SK-N-SH (cell line): Measurements from ENCODE around the gene AHR. TPM values are rescaled to one million over a fixed set of nuclear protein-coding genes. Genes with fewer than 3 reads are reported as not detected.

ENCODE experiments used
- CTCF ChIA-PET: fragments of 300-600, 350-600 bp; formaldehyde crosslinking; extraction: SDS; loops from one replicate; lab custom pipeline; 2021; lab: Yijun Ruan, JAX
- POLR2A ChIA-PET: fragments of 350-600 bp; sonication (Branson Sonifier 250); formaldehyde crosslinking; extraction: SDS; loops from one replicate; lab custom pipeline; 2020; ENCODE audit warnings: antibody characterized with exemption, inconsistent platforms; lab: Yijun Ruan, JAX
- DNase-seq: peaks from one replicate; pipeline ENCODE4 v3.0.0; 2012
- H2AFZ ChIP-seq: fragments of 200-600 bp; sonication (generic); 2 replicates; pipeline ENCODE4 v1.8.1; 2016; ENCODE audit warnings: antibody characterized with exemption, mild to moderate bottlenecking, low read depth
- H3F3A ChIP-seq: fragments of 200-600 bp; sonication (generic); replicated peaks from 2 replicates; pipeline ENCODE3; 2016; ENCODE audit warnings: antibody characterized with exemption, mild to moderate bottlenecking; ENCODE audit not compliant: insufficient read depth
- H3K27ac ChIP-seq, 2 experiments: fragments of 200-500 bp in 1 of 2; fragments of 200-600 bp in 1 of 2; sonication (Bioruptor generic) in 1 of 2; sonication (generic), shearing (Covaris generic) in 1 of 2; 2 replicates each; pipeline versions ENCODE4 v1.5.1 to v1.6.1; 2014 to 2016; ENCODE audit warnings: low read depth in 2 of 2, inconsistent platforms in 1 of 2, low read length in 1 of 2, mild to moderate bottlenecking in 1 of 2, mixed read lengths in 1 of 2
- H3K27me3 ChIP-seq: fragments of 200-600 bp; sonication (generic), shearing (Covaris generic); 2 replicates; pipeline ENCODE4 v1.6.1; 2016; ENCODE audit warnings: mixed run types; ENCODE audit not compliant: insufficient read depth
- H3K36me3 ChIP-seq, 2 experiments: fragments of 200-500 bp in 1 of 2; fragments of 200-600 bp in 1 of 2; sonication (Bioruptor generic) in 1 of 2; sonication (generic) in 1 of 2; replicated peaks in 1 of 2; 2 replicates each; pipeline versions ENCODE3 to v1.5.1; 2014 to 2016; ENCODE audit warnings: low read length in 1 of 2, mild to moderate bottlenecking in 1 of 2; ENCODE audit not compliant: insufficient read depth in 2 of 2, control insufficient read depth in 1 of 2
- H3K4me1 ChIP-seq, 2 experiments: fragments of 200-500 bp in 1 of 2; fragments of 200-600 bp in 1 of 2; sonication (Bioruptor generic) in 1 of 2; sonication (generic), shearing (Covaris generic) in 1 of 2; 2 replicates each; pipeline versions ENCODE4 v1.5.1 to v1.6.1; 2014 to 2016; ENCODE audit warnings: low read depth in 1 of 2, low read length in 1 of 2, mixed run types in 1 of 2; ENCODE audit not compliant: insufficient read depth in 2 of 2, control insufficient read depth in 1 of 2
- H3K4me2 ChIP-seq: fragments of 200-600 bp; sonication (generic), shearing (Covaris generic); 2 replicates; pipeline ENCODE4 v1.6.1; 2017; ENCODE audit warnings: mixed run types
- H3K4me3 ChIP-seq, 2 experiments: fragments of 200-500 bp in 1 of 2; fragments of 200-600 bp in 1 of 2; sonication (Bioruptor generic) in 1 of 2; sonication (generic), shearing (Covaris generic) in 1 of 2; 2 replicates each; pipeline versions ENCODE4 v1.5.1 to v1.8.1; 2014 to 2016; ENCODE audit warnings: low read depth in 2 of 2, inconsistent platforms in 1 of 2, low read length in 1 of 2, mild to moderate bottlenecking in 1 of 2, mixed read lengths in 1 of 2, moderate library complexity in 1 of 2
- H3K79me2 ChIP-seq: fragments of 200-600 bp; sonication (generic); 2 replicates; pipeline ENCODE4 v1.8.1; 2017; ENCODE audit warnings: mild to moderate bottlenecking; ENCODE audit not compliant: insufficient read depth
- H3K9ac ChIP-seq: fragments of 200-600 bp; sonication (generic); 2 replicates; pipeline ENCODE4 v1.6.1; 2017; ENCODE audit warnings: mixed run types
- H3K9me2 ChIP-seq: fragments of 200-600 bp; sonication (generic); 2 replicates; pipeline ENCODE4 v1.6.1; 2017; ENCODE audit warnings: mixed run types
- H3K9me3 ChIP-seq: fragments of 200-600 bp; sonication (generic); 2 replicates; pipeline ENCODE4 v1.6.1; 2017; ENCODE audit warnings: mixed run types, mild to moderate bottlenecking, moderate library complexity
- H4K20me1 ChIP-seq: fragments of 200-600 bp; sonication (generic); 2 replicates; pipeline ENCODE4 v1.6.1; 2017; ENCODE audit warnings: mild to moderate bottlenecking, mixed run types; ENCODE audit not compliant: insufficient read depth
- EP300 ChIP-seq, 2 experiments: IDR thresholded peaks; 2 replicates each; pipeline versions ENCODE4 v1.4.0 to v1.6.1; 2012; ENCODE audit warnings: borderline replicate concordance in 1 of 2, low read depth in 1 of 2, low read length in 1 of 2
- EZH2phosphoT487 ChIP-seq: fragments of 200-600 bp; sonication (generic); IDR thresholded peaks from 2 replicates; pipeline ENCODE4 v1.6.1; 2017; ENCODE audit warnings: low read depth, mixed run types, mild to moderate bottlenecking, antibody characterized with exemption, moderate library complexity, borderline replicate concordance
- FOXJ3 ChIP-seq: sonication (generic); formaldehyde crosslinking; IDR thresholded peaks from 2 replicates; pipeline ENCODE4 v1.5.1; 2020; ENCODE audit warnings: mild to moderate bottlenecking, missing genetic modification reagents
- FOXM1 ChIP-seq: IDR thresholded peaks from 2 replicates; pipeline ENCODE4 v1.4.0; 2012; ENCODE audit warnings: low read depth, mild to moderate bottlenecking
- GABPA ChIP-seq: IDR thresholded peaks from 2 replicates; pipeline ENCODE4 v1.4.0; 2012; ENCODE audit warnings: low read depth, mild to moderate bottlenecking
- GATA2 ChIP-seq: sonication (generic); formaldehyde crosslinking; IDR thresholded peaks from 2 replicates; pipeline ENCODE4 v1.5.0; 2020; ENCODE audit warnings: mild to moderate bottlenecking, missing genetic modification reagents
- JUND ChIP-seq: IDR thresholded peaks from 2 replicates; pipeline ENCODE4 v1.4.0; 2012
- RFX5 ChIP-seq: IDR thresholded peaks from 2 replicates; pipeline ENCODE4 v1.6.1; 2012; ENCODE audit warnings: mild to moderate bottlenecking, improper control_type of control experiment, low read length
- RXRA ChIP-seq: IDR thresholded peaks from 2 replicates; pipeline ENCODE4 v1.4.0; 2012; ENCODE audit warnings: low read depth, mild to moderate bottlenecking, borderline replicate concordance
- SMC3 ChIP-seq: IDR thresholded peaks from 2 replicates; pipeline ENCODE4 v1.6.1; 2012; ENCODE audit warnings: low read depth, low read length, improper control_type of control experiment
- TAF1 ChIP-seq: IDR thresholded peaks from 2 replicates; pipeline ENCODE4 v1.6.1; 2012; ENCODE audit warnings: low read depth, mild to moderate bottlenecking, low read length, moderate library complexity, borderline replicate concordance
- TCF12 ChIP-seq: IDR thresholded peaks from 2 replicates; pipeline ENCODE4 v1.4.0; 2012
- TEAD4 ChIP-seq: IDR thresholded peaks from 2 replicates; pipeline ENCODE4 v1.4.0; 2012; ENCODE audit warnings: mild to moderate bottlenecking, borderline replicate concordance; ENCODE audit not compliant: insufficient read depth
- YY1 ChIP-seq: IDR thresholded peaks from 2 replicates; pipeline ENCODE4 v1.4.0; 2012; ENCODE audit warnings: low read depth, mild to moderate bottlenecking
- WGBS: methylation state at CpG from one replicate; pipeline ENCODE4 v1.1.6; 2017; ENCODE audit warnings: low lambda C conversion rate; 5-methylcytosine and 5-hydroxymethylcytosine counted together
- polyA plus RNA-seq, 3 experiments: library from polyadenylated mRNA; depleted of rRNA; stranded (reverse); fragments of >200 nt; gene quantifications; 2 replicates each; pipeline ENCODE4 v1.2.3, GENCODE V29; 2012
- TF ChIP-seq, protein P1 (sequence below): fragments of 200-600 bp; sonication (generic); IDR thresholded peaks from 2 replicates; pipeline ENCODE4 v1.6.1; 2017; ENCODE audit warnings: antibody characterized with exemption, mild to moderate bottlenecking, moderate library complexity
- TF ChIP-seq, protein P2 (sequence below): IDR thresholded peaks from 2 replicates; pipeline ENCODE4 v1.6.1; 2012; ENCODE audit warnings: mild to moderate bottlenecking, low read depth, low read length, moderate library complexity
- TF ChIP-seq, protein P3 (sequence below): IDR thresholded peaks from 2 replicates; pipeline ENCODE4 v1.4.0; 2012; ENCODE audit warnings: low read depth, borderline replicate concordance

AHR gene
- polyA plus RNA-seq, 1 of the 3 experiments (the other 2 are of a cell fraction): not detected

DNA sequence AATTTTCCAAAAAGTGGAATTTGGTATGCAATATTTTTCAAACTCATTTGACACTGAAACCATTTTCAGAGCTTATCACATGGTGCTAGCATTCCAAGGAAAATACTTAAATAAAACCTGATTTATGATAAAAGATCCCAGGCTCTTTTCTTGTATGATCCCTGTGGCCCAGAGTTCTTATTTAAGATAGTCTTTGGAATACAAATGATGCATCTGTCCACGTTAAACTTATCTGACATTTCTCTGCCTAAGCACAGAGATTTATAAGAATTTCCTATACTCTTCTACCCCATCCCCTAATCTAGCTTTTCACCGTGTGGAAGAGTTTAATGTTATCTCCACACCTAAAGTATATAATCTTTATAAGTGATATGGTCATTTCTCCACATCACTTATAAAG, 66.2 kb downstream of the AHR start:
- no peak overlapping the region for H3K9ac ChIP-seq
- no peak overlapping the region for H3K27ac ChIP-seq
- H2AFZ ChIP-seq: no peak overlapping the region
- no peaks in the 10 kb centered on the region for H3F3A ChIP-seq
- TF ChIP-seq GATA2 (CRISPR knock-in tag) (no peak), GABPA (no peak), YY1 (no peak), EP300 (IDR thresholded peaks at IDR 0.05; ENCODE audit: borderline replicate concordance in 1 of 2, low read depth in 1 of 2, low read length in 1 of 2) (no peak), SMC3 (no peak), RFX5 (no peak), TEAD4 (no peak), FOXJ3 (no peak), TCF12 (no peak), EZH2phosphoT487 (no peak), RXRA (no peak), TAF1 (no peak), JUND (no peak), FOXM1 (no peak)
- TF ChIP-seq, protein P1, sequence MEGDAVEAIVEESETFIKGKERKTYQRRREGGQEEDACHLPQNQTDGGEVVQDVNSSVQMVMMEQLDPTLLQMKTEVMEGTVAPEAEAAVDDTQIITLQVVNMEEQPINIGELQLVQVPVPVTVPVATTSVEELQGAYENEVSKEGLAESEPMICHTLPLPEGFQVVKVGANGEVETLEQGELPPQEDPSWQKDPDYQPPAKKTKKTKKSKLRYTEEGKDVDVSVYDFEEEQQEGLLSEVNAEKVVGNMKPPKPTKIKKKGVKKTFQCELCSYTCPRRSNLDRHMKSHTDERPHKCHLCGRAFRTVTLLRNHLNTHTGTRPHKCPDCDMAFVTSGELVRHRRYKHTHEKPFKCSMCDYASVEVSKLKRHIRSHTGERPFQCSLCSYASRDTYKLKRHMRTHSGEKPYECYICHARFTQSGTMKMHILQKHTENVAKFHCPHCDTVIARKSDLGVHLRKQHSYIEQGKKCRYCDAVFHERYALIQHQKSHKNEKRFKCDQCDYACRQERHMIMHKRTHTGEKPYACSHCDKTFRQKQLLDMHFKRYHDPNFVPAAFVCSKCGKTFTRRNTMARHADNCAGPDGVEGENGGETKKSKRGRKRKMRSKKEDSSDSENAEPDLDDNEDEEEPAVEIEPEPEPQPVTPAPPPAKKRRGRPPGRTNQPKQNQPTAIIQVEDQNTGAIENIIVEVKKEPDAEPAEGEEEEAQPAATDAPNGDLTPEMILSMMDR: no peak
- TF ChIP-seq, protein P2, sequence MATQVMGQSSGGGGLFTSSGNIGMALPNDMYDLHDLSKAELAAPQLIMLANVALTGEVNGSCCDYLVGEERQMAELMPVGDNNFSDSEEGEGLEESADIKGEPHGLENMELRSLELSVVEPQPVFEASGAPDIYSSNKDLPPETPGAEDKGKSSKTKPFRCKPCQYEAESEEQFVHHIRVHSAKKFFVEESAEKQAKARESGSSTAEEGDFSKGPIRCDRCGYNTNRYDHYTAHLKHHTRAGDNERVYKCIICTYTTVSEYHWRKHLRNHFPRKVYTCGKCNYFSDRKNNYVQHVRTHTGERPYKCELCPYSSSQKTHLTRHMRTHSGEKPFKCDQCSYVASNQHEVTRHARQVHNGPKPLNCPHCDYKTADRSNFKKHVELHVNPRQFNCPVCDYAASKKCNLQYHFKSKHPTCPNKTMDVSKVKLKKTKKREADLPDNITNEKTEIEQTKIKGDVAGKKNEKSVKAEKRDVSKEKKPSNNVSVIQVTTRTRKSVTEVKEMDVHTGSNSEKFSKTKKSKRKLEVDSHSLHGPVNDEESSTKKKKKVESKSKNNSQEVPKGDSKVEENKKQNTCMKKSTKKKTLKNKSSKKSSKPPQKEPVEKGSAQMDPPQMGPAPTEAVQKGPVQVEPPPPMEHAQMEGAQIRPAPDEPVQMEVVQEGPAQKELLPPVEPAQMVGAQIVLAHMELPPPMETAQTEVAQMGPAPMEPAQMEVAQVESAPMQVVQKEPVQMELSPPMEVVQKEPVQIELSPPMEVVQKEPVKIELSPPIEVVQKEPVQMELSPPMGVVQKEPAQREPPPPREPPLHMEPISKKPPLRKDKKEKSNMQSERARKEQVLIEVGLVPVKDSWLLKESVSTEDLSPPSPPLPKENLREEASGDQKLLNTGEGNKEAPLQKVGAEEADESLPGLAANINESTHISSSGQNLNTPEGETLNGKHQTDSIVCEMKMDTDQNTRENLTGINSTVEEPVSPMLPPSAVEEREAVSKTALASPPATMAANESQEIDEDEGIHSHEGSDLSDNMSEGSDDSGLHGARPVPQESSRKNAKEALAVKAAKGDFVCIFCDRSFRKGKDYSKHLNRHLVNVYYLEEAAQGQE: no peak
- TF ChIP-seq, protein P3, sequence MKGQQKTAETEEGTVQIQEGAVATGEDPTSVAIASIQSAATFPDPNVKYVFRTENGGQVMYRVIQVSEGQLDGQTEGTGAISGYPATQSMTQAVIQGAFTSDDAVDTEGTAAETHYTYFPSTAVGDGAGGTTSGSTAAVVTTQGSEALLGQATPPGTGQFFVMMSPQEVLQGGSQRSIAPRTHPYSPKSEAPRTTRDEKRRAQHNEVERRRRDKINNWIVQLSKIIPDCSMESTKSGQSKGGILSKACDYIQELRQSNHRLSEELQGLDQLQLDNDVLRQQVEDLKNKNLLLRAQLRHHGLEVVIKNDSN: no peak
- TF ChIP-seq, all 33 proteins: peak for 0
- WGBS: 10% methylated on average over 2 of the region's 2 CpGs
- Histone ChIP-seq H3K79me2 (no peaks in the 10 kb centered on the region), H3K4me2 (no peak overlapping the region), H3K9me2 (no peaks in the 10 kb centered on the region), H3K9me3 (no peaks in the 10 kb centered on the region), H3K27me3 (peaks cover 4% of the 10 kb centered on the region; the same call in 1 of the 2 replicates), H3K4me3 (no peak overlapping the region), H3K4me1 (peaks cover 0 to 10% of the 10 kb centered on the region in 2 experiments; a peak in 2 of 4 replicates), H3K36me3 (no peaks in the 10 kb centered on the region), H4K20me1 (no peaks in the 10 kb centered on the region)
- DNase-seq: no peak
- POLR2A ChIA-PET: no interaction called here
- CTCF ChIA-PET: interaction anchor here (1.0 to 1.1 kb wide), 2 partner anchors 16 to 21 kb away, joined by 3 to 5 read pairs; no protein-coding TSS in a partner anchor
